GM21360 (cell line): ENCODE data around the gene CALCOCO1.
"Not testable (repeated sequence)": the region's sequence is repeated elsewhere in the genome, so short reads cannot be mapped to it uniquely, and the experiment has no call there.

Experiments used
- ATAC-seq: cut with Tn5 transposase; IDR thresholded peaks from one replicate; pipeline ENCODE4 v1.9.1; 2021; ENCODE audit warnings: mild to moderate bottlenecking, moderate library complexity; ENCODE audit not compliant: unreplicated experiment

Gene CALCOCO1

DNA sequence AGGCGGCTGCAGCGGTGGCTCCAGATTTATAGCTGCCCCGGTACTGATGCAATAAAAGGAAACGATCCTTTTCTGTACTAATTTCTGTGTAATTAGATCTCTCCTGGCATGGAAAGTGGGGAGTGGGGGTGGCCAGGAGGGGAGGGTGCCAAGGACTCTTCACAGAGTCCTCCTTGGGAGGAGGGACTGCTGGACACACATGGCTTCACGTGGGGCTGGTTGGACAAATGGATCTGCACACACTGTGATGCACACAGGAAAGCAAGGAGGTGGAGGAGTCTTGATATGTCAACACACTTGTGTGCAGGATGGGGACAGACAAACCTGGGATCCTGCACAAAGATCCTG lies 27.6 kb downstream of the CALCOCO1 start:
- no peak for ATAC-seq

DNA sequence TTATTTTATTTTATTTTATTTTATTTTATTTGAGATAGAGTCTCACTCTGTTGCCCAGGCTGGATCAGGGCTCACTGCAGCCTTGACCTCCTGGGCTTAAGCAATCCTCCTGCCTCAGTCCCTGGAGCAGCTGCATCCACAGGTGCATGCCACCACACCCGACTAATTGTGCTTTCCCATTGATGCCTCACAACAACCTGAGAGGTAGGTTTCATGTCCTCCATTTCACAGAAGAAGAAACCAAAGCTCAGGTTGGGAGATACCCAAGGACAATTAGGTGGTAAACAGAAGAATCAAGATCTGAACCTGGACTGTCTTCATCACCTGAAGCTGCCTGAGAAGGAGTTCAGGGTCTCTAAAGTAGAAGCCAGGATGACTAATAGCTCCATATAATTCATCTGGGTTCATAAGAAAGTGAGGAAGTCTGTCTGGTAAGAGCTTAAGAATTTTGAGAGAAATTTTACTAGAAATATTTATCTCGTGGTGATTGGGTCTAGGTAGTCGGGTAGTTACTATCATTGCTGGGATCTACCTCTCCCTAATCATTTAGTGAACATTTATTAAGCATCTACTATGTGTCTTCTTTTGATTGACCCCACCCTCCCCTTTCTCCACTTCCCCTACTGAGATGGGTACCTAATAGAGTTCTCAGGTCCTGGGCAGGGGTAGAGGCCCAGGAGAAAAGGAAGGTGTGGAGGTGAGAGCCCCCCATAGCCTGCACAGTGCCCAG lies 28.1 kb downstream of the CALCOCO1 start:
- ATAC-seq = no peak

DNA sequence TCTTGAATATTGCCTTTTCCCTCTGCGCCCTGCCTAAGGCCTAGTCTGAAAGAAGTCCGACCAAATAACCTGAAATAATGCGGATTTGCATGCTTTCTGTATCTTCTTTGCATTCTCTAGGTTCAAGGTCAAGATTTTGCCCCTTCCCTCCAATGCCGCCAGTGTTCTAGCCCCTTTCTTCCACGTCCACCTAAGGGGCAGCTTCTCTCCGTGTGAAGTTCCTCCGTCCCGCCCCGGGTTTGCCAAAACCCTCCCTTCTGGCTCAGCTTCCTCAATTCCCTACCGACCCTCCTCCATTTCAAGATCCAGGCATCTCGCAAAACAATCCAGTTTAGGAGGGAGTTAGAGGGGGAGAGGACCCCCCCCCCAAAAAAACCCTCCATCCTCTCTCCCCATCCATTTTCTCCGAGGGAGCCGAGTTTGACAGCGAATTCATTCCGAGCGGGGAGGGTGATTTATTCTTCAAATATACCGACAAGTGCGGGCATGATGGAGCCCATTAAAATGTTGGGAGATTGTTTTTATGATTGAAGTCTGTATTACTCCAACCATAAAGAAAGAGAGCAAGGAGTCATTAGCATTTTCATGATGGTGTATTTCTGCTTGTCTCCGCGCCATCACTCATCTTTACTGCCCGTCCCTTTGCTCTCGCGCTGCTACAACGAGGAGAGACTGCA lies 30.5 kb downstream of the CALCOCO1 start:
- no peak for ATAC-seq

DNA sequence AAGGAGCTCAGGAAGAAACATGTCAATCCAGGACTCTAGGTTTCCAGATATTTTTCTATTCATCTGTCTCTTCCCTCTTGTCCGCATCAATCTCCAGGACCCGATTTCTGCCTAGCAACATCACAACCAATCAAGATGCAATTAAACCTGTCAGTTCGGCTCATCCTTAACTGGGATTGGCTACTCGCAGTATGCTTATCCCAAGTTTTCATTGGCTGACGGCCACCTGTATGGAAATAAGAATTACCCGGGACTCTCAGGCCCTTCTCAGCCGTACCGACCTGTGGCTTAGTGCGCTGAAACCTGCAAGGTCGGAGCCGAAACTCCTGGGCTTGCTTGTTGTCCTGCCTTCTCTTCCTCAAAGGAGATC lies 31.0 kb downstream of the CALCOCO1 start:
- no peak for ATAC-seq

DNA sequence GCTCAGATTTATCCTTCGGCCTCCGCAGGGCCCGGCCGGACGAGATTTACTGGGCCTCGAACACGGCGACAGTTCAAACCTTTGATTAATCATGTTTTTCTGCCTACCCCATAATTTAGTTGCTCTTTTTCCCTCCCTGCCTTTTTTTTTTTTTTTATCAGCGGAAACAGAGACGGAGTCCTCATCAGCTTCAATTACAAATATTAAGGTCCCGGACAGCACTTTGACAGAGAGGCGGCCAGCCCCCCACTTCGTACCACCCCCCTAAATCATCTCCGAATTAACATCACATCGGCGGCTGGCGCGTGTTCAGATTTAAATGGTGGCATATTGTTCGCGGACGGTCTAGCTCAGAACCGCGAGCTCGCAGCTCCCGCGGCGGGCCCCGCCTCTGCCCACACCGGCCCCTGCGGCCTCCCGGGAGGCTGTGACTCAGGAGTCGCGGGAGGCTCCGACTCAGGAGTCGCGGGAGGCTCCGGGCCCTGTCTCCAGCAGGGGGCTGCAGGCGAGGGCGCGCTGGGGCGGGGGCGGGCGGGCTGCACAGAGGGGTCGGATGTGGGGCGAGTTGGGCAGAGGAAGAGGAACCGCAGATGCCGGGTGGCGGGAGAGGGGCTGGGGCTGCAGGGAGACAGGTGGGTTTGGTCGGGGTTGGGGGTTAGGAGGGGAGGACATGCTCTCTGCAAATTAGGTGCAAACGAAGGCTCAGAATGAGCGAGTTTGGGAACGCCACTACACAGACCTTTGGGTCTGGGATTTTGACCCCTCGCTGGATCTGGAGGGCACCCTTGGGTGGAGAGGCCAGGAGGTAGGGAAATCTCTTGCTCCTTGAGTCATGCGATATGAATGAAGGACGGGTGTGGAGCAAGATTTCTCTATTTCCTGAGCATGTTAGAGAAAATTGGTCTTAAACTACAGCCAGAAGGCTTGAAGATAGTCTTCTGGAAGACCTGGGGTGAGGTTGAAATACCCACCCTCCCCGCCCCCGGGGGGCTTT lies 31.8 kb downstream of the CALCOCO1 start:
- ATAC-seq = no peak

DNA sequence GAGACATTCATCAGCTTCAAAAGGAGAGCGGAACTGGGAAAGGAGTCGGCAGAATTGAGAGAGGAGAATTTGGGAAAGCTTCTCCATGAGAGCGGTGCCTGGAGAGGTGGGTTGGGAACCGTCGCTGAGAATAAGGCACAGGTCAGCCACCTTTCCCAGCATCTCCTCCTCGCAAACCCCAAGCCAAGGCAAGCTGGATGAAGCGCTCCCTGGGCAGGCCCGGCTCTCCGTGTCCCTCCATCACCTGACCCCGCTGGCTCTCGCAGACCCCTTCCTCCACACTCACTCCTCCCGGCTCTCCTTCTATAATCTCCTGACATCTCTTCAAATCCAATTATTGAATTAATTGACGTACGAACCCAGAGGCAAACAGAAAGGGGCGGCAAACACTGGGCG lies 32.5 kb downstream of the CALCOCO1 start:
- no peak for ATAC-seq

DNA sequence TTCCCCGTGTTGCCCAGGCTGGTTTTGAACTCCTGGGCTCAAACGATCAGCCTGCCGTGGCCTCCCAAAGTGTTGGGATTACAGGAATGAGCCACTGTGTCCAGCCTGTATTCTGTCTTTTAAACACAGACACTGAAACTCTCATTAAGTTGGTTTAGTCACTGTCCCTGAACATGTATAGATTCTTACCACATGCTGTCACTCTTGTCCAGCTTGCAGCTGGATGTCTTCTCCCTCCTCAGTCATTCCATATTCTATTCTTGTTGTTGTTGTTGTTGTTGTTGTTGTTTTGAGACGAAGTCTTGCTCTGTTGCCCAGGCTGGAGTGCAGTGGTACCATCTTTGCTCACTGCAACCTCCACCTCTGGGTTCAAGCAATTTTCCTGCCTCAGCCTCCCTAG lies 39.1 kb downstream of the CALCOCO1 start:
- no peak for ATAC-seq

DNA sequence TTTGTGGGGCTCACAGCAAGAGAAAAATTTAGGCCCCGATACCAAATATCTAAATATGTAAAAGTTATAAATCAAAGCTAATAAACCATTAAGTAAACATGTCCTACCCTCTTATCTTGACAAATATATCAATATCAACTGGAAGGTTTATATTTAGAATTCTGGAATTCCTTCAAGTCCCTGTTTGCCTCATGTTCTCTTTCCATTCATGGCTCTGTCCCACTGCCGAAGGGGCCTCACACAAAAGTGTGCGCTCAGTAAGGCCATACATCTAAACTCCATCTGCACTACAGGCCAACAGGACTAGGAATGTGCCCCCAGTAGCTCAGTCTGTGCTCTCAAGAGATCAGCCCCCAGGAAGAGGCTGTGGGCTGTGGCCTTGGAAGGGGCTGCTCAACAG lies 40.8 kb downstream of the CALCOCO1 start:
- ATAC-seq = no peak

DNA sequence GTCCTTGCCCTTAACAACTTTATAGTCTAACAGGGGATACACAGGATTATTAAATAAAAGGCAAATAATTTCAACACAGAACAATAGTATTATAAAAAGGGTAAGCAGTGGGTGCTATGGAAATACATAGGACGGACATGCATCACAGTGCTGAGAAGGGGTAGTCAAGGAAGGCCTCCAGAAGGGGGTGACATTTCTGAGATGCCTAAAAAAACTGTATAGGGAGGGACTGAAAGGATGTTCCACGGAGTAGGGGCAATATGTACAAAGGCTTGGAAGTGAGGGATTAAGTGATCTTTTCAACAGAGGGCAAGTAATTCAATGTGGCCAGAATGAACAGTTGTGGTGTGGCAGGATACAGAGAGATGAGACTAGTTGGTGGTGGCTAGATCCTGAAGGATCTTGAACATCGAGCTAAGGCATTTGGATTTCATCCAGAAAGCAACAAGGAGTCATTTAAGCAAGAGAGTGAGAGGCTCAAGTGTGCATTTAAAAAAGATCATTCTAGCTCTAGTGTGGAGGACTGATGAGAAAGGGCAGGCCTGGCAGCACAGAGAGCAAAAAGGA lies 42.5 kb downstream of the CALCOCO1 start:
- ATAC-seq = no peak

DNA sequence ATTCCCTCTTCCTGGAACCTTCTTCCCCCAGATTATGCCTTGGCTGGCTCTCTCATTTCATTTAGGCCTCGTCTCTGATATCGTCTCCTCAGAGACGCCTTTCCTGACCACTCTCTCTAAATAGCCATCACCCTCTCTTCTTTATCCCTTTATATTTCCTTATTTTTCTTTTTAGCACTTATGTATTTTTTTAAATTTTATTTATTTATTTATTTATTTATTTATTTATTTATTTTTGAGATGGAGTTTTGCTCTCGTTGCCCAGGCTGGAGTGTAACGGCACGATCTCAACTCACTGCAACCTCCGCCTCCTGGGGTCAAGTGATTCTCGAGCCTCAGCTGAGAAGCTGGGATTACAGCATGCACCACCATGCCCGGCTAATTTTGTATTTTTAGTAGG lies 43.3 kb downstream of the CALCOCO1 start:
- ATAC-seq = no peak

DNA sequence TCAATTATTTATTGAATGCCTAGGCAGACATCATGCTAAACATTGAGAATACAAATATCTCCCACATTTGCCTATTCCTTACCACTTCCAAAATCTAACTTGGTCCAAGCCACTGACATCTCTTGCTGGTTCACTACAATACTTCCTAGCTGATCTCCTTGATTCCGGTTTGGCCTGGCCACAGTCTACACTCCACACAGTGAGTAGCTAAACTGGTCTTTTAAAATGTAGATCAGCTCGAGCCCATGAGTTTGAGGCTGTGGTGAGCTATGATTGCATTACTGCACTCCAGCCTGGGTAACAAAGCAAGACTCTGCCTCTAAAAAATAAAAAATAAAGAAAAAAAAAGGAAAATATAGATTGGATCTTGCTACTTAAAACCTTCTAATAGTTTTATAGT lies 43.8 kb downstream of the CALCOCO1 start:
- ATAC-seq = no peak

DNA sequence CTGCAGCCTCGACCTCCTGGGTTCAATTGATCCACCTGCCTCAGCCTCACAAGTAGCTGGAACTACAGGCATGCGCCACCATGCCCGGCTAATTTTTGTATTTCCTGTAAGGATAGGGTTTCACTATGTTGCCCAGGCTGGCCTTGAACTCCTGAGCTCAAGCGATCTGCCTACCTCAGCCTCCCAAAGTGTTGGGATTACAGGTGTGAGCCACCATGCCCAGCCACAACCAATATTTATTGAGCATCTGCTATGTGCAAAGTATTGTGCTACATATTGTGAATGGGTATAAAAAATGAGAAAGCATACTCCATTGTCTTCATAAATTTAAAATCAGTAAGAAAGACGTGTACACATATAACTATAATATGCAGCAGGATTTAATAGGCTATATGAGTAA lies 47.2 kb downstream of the CALCOCO1 start:
- not testable (repeated sequence) for ATAC-seq

DNA sequence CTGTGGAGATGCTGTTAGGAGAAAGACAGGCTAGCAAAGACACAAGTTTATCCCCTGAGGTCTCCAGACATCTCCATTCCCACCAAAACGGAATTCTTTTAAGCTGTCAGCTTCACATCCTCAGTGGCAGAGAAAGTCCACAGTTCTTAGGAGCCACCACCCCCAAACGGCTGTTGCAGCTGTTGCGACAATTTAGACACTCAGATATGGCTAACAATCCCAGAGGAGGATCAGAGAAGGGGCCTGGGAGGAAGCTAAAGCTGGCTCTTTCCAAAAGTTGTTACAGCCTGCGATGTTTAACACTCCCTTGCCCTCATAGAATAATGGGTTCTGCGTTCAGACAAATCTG lies 49.5 kb downstream of the CALCOCO1 start:
- ATAC-seq = no peak

DNA sequence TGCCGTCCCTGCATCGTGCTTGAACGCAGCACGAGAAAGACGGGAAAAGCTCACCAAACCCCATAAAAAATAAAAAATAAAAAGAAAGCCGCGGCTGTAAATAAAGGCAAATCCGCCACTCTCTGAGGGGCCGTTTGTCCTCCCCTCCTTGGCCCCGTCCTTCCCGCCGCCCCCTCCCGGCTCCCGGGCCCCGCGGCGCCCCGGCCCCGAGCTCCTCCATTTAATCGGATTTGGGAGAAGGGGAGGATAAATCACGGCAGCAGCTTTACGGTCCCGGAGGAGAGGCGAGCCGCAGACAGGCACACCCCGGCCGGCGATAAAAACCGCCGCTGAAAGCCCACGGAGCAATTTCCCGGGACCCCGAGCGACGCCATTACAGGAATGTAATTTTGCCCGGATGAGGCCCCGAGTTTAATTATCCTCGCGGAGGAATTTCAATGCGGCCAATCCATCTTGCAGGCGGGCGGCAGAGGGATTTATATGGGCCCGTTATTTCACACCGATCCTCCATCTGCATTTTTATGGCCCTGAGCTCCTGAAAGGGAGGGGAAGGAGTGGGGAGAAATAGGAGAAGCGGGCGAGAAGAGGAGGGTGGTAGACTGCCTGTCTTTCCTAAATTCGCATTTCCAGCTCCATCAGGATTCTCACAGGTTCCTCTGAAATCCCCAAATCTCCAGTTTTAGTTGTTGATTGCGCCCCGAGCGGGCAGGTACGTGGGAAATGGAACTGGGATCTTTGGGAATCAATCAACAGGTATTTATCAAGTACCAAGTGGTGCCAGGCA lies 50.0 kb downstream of the CALCOCO1 start:
- ATAC-seq = no peak

DNA sequence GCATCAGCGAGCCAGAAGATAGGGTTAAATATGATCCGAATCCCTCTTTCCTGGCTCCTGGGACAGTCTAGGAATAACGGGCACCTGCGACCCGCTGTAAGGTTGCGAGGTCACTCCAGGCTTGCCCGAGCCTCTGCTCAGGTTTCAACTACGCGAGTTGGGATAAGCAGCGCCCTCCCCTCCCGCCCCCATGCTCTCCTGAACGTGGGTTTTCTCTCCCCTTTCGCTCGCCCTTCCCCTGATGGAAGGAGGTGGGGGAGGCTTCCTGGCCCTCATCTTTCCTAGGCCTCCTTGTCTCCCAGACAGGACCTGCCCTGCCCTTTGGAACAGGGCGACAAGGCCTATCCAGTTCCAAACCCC lies 50.6 kb downstream of the CALCOCO1 start:
- ATAC-seq = peak; percentile 11

DNA sequence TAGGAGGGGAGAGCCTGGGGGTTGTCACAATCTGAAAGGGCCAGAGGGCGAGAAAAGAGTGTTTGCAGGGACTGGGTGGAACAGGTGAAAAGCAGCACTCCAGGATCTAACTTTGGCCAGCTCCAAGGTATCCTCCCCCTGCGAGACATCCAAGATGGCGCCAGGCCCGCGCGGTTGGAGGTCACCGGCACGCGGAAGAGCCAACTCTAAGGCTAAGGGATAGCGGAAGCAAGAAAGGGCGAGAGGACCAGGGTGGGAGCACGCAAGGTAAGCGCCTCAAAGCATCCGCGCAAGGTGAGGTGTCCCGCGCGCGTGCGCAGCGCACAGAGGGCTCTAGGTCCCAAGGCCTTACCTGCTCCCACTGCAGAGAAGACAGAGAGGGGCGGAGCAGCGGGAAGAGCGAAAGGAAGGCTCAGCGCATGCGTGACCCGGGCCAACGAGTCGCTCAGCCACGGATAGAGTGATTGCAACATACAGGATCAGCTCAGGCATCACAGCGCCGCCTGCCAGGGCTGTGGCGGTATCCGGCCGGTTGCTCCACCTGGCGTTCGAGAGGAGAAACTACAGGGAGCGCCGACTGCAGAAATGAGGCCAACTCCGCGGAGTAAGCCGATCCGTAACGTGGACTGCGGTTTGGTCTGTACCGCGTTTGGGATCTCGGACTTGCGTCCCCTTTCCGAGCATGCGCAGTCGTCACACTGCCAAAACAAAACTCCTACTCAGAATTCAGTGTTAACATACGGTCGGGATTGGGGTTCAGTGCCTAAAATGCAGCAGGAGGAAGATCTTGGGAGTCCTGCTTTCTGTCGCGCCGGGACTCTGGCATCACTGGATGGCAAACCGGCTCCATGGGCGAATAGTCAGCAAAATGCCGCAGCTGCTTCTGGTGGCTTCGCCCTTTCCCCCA lies 51.3 kb downstream of the CALCOCO1 start, which contains the start of gene ATP5MC2:
Gene ATP5MC2, minus strand, starts transcription at position 383 of the 907 bp plus-strand sequence. CDS start 3,469 bp downstream, outside the sequence.
- ATAC-seq = peak; percentile 92

DNA sequence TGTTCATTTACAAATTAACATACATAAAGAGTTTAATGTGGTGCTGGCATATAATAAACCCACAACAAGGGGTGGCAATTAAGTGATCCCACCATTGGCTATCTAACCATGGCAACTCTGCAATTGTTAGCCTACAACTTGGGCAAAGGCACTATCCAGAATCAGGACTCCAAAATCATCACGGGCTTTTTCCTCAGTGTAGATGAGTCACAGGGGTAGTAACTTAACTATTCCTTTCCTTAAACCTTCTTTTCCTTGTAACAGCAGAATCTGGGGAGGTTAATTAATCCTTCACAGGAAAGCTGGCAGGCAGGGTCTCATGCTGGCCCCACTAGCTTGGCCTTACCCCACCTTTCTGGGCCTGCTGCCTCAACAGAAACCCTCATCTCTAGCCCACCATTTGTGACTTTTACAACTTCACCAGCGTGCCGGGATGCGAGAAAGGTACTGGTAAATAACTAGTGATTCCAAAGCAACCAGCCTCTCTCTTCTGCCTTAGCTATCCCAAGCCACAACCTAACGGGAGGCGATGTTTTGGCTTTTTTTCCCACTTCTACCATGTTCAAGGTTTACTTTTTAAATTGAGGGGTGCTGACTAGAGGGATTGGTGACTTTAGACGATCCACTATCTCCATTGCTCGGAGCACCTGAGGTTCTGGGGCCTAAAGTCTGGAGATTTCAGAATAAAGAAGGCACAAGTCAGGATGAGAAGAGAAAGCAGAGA lies 52.1 kb downstream of the CALCOCO1 start:
- no peak for ATAC-seq

DNA sequence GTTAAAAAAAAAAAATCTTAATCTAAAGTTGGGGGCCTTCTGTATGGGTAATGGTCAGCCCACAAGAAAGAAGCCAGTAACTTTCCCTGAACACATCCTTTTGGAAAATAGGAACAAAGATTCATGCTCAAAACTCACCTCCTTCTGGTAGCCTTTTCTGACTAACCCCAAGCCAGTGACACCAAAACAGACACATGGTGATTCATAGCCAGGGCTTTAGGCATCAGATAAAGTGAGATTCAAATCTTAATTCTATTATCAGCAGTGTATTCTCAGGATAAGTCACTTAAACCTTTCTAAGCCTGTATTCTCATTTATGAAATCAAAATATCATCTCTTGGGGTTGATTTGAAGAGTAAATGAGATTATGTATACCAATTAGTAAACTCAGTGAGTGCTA lies 56.3 kb downstream of the CALCOCO1 start:
- no peak for ATAC-seq

DNA sequence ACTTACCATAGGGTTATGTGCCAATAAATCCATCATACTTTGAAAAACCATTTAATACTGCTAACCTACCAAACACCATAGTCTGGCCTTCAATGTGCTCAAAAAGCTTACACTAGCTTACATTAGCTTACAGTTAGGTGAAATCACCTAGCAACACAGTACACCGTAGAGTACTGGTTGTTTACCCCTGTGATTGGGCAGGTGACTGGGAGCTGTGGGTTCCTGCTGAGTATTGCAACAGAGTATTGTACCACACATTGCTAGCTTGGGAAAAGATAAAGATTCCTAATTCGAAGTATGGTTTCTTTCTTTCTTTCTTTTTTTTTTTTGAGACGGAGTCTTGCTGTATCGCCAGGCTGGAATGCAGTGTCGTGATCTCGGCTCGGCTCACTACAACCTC lies 56.9 kb downstream of the CALCOCO1 start:
- ATAC-seq = no peak
